OCI-M2 (cell line): ENCODE measurements around the gene DPM2.

Source experiments
- DNase-seq: peaks from one replicate; lab custom pipeline; 2025; ENCODE audit not compliant: unreplicated experiment; lab: John Stamatoyannopoulos, UW

DPM2 gene

DNA sequence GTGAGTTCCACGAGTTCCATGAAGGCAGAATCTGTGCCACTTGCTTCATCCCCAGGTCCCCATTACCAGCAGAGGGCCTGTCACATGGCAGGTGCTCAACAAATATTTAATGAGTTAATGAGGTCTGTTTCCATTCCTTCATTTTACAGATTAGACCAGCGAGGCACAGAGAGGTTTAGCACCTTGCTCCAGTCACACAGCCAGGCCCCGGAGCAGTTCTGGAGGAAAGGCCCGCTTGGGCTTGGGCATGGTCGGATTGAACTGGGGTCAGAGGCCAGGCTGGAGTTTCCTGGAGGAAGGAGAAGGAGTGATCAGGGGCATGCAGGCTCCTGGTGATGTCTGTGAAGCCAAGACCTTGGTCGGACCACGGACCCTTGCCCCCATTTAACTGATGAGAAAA, 16.9 kb downstream of the DPM2 start:
- no peak for DNase-seq

DNA sequence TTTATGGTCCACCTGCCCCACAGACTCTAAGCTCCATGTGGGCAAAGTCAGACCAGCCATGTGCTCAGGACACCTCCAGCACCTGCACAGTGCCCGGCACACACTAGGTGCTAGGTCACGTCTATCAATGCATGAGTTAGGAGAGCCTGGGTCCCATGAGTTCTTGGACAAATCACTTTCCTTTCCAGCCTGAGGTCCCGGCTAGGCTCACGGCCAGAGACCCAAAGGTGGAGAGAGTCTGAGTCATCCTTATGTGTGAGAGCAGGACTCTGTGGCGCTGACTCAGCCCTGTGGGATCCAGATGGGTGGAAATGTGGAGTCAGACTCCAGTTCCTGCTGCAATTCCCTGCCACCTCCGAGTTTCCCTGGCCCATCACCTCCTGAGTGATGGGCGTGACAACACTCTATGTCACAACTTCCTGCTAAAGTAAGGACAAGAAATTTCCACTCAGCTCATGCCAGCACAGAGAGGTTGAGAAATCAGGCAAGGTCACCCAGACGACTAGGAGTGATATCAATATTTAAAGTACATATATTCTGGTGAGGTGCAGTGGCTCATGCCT, 18.3 kb downstream of the DPM2 start:
- DNase-seq, result no peak

DNA sequence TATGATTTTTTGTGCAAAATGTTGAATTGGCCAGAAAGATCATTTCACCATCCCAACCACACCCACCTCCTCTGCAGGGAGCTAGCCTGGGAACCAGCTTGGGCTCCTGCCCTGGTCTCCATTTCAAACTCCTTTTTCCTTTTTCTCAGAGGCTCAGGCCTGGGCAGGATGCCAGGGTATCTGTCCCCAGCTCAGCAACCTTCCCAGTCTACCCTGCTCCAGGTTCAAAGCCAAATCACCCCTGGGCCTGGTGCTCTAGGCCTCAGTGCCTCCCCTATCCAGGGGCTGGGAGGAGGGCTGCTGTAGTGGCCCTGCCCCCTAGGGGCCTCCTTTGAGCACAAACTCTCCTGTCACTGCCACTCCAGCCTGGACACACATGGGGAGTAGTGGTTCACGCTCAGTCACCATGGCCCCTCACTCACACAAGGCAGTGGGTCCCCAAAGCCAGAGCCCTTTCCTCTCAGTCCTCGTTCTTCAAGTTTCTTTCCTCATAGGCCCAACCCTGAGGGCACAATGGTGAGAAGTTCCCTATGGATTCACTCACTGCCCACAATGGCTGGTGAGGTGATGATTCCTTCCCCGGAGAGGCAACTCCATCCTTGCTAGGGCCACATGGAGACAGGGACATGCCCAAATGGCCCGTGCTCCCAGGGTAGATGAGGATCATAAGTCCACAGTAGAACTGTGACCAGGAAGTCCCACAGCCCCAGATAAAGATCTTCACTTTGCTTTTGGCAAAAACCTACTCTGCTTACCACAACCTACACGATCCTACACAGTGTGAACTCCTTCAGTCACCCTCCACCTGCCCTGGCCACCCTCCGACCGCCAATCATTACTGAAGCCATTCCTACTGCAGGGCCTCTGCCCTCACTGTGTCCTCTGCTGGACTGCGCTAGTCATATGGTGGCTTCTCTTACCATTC, 19.2 kb downstream of the DPM2 start:
- DNase-seq, result no peak

DNA sequence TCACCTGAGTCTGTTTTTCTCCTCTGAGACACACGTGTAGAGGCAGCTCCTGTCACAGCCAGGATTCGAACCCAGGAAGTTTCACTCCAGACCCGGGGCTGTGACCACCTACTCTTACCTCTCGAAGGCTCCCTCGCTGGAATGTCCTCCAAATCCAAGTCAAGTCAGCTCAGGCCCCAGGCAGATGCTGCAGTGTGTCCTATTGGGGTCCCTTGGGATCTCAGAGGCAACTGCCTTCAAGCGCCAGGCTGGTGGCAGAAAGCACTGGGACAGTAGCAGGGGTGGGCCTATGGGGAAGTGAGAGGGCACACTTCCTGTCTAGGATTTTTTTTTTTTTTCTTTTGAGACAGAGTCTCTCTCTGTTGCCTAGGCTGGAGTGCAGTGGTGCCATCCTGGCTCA, 20.1 kb downstream of the DPM2 start:
- no peak for DNase-seq

DNA sequence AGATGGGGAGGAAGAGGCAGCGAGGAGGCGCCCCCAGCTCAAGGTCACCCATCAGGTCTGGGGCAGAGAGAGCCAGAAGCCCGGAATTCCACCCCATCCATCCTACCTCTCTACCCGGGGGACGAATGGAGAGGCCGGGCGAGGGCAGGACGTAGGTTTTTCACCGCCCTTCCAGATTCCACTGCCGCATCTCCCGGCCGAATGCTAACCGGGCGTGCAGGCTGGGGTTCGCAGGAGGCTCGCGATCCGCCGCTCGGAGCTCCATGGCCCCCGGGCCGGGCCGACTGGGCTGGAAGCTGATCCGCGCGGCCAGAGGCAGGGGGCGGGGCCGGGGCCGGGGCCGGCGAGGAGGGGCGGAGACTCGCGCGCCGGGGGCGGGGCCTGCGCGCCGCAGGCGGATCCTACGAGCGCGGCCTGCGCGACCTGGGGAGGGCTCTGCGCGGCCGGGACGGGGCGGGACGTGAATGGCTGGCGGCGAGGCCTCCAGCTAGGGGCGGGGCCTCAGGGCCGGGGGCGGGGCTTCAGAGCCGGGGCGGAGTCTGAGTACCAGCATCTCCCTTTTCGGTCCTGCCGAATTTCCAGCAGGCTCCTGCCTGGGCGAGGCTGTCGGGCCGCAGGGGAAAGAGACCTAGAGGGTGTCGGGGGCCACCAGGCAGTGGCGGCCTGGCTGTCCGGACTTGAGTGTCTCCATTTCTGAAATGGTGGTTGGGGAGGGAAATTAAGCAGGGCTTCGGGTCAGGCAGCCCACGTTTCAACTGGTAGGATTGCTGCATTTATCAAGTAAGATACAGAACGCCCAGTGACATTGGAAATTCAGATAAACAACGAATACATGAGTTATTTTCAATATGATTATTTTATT, 20.7 kb downstream of the DPM2 start, which contains the start of gene ST6GALNAC4:
Gene ST6GALNAC4 (minus strand): TSS at position 322 of the 862 bp plus-strand sequence. CDS start 622 bp downstream, outside the sequence.
- DNase-seq, result peak; percentile 49

DNA sequence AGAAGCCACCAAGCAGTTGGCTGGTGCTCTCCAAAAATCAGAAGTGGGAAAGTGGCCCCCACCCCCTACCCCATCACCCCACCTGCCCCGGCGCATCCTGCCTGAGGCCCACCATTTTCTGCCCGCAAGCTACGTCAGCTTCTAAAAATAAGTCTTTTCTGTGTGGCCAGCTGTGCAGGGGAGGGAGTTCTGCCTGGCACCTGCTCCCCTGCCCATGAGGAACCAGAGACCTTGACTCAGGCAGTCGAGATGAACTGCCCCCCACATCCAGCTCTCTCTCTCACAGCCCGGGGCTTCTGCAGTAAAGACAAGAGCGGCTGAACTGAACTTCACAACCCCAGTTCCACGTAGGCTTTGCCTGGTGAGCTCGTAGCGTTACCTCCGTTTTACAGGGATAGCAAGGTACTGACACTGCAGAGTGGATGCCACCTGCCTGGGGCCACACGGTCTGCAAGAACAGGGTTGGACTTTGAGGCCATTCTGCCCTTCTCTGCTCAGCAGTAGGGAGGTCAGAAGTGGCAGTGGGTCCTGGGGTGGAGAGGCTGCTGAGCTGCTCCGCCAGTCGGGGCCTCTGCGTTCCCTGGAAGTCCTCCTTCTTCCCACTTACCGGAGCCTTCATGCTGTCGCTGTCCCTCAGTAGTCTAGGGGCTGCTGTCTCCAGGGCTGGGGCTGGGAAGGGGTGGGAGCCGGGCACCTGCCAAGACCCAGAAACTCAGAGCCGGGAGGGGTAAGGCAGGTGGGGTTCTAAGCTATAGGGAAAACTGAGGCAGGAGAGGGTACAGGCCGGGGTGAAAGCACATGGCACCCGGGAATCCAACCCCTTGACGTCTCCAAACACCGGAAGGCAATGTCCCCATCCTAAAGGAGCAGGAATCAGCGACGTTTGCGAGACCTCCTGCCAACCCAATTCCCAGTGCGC, 21.6 kb downstream of the DPM2 start:
- no peak for DNase-seq

DNA sequence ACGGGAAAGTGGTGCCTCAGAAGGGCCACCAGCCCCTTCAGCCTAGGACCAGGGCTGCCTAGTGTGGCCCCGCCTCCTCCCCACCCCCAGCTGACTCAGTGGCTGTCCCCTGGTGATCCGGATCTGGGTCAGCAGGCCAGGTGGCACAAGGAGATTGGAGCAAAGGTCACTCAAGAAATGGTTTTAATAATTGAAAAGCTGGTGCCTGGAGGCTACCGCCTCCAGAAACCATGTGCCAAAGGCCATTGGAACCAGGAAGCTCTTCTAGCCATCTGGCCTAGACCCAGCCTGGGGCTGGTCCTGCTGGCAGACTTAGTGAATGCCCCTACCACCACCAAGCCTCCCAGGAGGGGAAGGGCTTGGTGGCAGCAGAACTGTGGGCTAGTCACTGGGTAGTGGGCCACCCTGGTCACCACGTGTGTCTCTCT, 22.3 kb downstream of the DPM2 start:
- no peak for DNase-seq

DNA sequence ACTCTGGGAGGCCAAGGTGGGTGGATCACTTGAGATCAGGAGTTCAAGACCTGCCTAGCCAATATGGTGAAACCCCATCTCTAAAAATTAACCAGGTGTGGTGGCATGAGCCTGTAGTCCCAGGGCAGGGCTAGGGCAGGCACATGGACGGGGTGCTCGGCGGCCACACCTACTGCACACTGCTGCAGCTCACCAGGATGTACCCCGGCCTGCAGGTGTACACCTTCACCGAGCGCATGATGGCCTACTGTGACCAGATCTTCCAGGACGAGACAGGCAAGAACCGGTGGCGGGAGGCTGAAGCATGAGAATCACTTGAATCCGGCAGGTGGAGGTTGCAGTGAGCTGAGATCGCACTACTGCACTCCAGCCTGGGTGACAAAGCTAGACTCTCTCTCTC, 24.0 kb downstream of the DPM2 start:
- no peak for DNase-seq

DNA sequence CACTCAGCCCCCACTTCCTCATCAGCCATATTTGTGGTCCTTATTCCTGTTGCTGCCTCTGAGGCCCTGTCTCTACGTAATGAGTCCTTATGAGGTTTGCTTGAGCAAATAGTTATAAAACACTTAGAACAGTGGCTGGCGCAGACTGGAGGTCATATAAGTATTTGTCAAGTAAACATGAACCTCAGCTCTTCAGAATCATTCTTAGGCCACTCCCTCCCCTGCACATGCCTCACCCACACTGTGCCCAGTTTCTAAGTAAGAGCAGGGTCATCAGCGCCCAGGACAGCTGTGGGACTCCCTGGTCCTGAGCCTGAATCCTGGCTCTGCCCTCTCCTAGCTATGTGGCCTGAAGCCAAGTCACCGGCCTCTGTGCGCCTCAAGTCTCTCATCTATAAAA, 24.8 kb downstream of the DPM2 start:
- no peak for DNase-seq

DNA sequence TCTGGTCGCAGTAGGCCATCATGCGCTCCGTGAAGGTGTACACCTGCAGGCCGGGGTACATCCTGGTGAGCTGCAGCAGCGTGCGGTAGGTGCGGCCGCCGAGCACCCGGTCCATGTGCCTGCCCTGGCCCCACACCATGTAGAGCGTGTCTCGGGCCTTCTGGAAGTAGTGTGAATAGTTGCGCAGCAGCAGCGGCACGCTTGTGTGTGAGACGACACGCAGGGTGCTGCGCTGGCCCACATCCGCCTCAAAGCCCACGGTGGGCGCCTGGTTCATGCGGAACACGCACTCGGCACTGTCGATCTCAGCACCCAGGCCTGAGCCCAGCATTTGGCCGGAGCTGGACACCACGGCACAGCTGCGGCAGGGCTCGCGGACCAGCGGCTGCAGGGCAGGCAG, 25.4 kb downstream of the DPM2 start:
- DNase-seq, result no peak

DNA sequence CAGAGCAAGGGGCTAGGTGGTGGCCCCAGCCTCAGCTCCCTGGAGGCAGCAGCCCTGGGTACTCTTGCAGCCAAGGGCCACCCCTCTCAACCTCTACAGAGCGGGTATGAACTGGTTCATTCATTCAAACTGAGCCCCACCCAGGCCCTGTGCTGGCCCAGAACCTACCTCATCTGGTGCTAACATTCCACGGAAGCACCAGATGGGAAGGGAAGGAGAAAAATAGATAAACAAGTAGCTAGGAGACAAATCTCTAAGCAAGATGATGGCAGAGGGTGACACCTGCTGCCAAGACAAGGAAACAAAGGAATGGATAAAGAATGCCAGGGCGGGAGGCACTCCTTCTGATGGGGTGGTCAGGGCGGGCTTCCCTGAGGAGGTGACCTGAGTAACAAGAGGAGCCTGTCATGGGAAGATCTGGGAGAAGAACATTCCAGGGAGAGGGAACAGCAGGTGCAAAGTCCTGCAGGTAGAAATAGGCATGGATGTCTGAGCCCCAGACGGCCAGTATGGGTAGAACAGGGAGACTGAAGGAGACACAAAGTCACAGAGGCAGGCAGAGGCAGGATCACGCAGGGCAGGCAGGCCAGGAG, 26.9 kb downstream of the DPM2 start:
- no peak for DNase-seq

DNA sequence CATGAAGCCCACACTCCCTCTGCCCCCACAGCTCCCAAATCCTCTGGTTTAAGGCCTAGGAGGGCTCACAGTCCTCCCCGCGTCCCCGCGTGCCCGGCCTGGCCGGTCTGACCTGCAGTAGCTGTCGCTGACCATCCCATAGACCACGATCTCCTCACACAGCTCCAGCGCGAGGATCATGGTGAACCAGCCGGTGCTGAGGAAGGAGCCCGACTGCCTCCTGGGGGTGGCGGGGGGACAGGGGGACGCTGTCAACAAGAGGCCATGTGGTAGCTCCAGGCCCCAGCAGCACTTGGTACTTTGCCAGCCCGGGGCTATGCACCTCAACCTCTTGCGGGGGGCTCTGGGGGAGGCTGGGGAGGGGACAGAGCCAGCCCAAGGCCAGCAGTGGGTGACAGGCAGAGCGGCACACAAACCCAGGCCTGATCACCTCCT, 27.8 kb downstream of the DPM2 start:
- no peak for DNase-seq

DNA sequence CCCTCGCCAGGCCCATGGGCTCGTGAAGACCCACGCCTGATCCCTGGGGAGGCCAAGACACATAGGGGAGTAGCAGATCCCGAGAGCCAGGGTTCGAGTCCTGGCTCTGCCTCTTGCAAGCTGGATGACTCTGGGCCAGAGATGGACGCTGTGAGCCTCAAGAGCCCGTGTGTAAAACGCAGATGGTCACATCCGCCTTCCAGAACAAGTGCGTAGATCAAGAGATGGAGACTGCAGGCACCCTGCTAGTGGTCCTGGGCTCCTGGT, 29.1 kb downstream of the DPM2 start:
- no peak for DNase-seq

DNA sequence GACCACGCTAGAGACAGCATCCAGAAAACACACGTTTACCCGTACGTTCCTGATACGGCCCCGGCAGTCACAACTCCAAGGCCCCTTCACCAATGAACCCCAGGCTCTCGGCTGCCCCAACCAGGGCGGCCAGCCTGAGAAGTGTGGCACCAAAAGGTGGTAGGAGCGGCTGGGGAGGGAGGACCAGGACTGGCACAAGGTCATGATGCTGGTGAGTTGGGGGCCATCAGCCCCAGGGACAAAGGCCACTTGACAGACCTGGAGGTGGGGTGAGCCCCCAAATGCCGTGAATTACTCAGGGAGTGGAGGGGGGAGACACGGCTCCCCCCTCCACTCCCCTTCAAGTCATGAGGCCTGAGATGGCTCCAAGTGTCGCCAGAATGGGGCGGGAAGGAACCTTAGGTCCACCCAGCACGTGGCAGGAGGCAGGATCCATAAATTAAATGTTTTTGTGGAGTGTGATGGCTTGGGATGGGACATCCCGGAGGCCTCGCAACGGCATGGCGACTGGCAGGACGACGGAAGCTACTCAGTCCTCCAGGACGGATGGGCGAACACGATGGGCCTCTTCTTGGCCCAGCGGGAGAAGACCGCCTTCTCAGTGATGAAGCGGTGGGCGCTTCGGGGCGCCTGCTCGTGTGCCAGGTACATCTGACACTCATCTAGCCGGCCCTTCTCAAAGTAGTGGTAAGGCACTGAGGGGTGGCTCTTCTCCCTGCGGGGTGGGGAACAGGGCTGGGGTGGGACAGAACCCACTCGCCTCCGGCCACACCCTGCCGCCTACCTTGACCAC, 29.6 kb downstream of the DPM2 start:
- DNase-seq, result no peak

DNA sequence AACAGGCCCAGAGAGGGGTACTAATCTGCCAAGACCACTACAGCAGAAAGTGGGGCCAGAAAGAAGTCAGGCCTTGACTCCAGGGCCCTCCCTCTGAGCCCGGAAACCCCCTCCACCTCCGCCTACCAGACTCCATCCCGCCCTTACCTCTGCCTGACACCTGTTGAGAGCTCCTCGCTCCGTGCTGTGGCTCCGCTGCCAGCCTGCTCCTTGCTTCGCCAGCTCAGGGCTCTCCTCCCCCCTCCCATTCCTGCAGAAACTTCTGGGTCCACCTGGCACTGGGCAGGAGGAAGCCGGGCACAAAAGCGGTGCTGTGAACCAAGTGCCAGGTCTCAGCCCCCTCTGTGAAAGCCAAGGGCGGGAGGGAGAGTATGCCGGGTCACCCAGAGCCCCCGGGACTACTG, 31.9 kb downstream of the DPM2 start:
- DNase-seq, result no peak

DNA sequence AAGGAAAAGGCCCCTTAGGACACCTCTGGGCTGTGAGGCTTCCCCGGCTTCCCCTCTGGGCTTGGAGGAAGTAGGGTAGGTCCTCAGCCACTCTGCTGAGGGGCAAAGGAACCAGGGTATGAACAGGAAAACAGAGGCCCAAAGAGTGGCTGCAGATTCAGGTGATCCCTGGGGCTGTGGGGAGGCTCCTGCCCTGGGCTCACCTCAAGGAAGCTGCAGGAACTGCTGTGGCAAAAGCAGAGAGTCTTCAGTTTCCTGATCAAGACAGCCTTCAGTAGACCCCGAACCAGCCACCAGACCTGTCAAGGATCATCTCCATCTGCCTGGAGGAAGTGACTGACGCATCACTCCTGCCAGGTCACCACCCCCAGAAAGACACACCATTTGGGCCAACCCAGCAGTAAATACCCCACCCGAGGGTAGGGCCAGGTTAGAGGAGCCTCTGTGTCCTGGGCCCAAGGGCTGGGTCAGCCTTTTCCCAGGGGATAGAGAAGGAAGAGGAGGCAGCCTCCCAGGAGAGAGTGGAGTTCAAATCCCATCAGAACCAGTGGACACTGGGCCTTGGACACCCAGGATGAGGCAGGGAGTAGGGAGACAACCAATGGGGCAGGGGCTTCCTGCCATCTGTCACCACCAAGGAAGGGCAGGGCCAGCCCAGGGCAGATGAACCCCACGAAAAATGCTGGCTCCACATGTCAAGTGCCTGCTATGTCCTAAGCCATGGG, 32.5 kb downstream of the DPM2 start:
- DNase-seq, result no peak

DNA sequence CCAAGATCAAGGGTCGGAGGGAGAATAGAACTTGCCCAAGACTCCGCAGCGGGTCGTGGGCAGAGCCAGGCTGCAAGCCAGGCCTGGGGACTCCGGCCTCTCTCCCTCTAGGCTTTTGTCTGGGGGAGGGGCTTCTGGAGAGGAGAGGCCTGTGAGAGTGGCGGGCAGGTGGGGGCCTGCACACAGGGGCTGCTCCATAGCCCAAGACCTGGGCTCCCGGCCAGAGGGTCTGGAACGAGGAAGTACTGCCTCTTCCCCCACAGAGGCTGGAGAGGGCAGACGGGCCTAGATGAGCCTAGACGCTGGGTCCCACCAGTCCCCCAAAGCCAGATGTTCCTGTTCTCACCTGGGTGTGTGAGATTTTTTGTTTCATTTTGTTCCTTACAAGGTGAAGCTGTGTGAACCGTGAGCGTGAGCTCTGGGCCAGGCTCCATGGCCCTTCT, 33.1 kb downstream of the DPM2 start:
- no peak for DNase-seq

DNA sequence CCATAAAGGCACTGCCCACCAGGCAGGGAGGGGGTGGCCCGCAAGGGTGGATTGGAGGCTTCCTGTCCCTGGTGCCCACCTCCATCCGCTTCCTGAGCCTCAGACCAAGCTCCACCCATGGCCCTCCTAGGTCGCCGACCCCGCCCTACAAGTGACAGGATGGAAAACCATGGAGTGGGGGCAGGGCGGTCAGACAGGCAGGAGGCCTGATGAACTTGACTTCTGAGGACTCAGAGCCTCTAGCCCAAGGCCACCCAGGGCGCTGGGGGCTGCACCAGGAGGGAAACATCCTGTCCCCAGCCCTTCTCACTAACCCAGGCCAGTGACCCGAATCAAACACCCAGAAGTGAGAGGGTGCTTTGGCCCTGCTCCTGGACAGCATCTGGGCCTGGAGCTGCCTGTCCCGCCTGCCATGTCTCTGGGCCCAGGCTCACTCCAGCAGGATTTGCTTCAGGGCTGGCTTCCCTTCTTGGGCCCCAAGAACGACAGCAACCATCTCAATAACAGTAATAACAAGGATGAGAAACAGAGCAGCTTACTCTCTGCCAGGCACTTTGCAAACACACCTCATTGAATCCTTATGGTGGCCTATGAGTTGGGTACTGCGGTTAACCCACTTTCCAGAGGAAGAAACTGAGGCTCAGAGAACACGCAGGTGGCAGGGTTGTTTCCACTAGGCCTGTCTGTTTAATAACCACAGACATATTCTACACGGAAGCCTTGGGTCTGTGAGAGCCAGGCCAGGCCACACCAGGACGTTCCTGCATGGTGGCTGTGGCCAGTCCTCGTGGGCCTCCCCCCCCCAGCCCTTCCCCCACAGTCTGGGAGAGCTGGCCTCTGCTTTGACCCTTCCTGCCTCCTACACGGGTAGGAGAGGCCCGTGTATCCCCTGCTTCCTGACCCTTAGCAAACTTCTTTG, 33.8 kb downstream of the DPM2 start:
- DNase-seq, result no peak
